ENCODE data around the gene STATH. TPM values are rescaled to one million over a fixed set of nuclear protein-coding genes. Genes with fewer than 3 reads are reported as not detected.

The STATH gene
- total and polyA plus RNA-seq, 10 donors, result not detected

GRCh38 chr4:69970071-69970470 lies 25.7 kb upstream of the STATH start:
- no peaks in the 10 kb centered on the region for H3K36me3 ChIP-seq
- H3K9me3 ChIP-seq, result no peaks in the 10 kb centered on the region
- TF ChIP-seq POLR2AphosphoS5 (IDR thresholded peaks at IDR 0.05), result no peak
- no peak for TF ChIP-seq CTCF (IDR thresholded peaks at IDR 0.05 in 8 of 11, conservative IDR thresholded peaks at IDR 0.05 in 3 of 11)
- TF ChIP-seq POLR2A (IDR thresholded peaks at IDR 0.05), result no peak
- no peaks in the 10 kb centered on the region for H3K4me1 ChIP-seq
- H3K27ac ChIP-seq, result no peak overlapping the region
- no peak for DNase-seq
- no peak overlapping the region for H3K4me3 ChIP-seq
- H3K27me3 ChIP-seq (replicated peaks in 1 of 7), result no peaks in the 10 kb centered on the region
- intact Hi-C loops (cut with DNase I; ENCODE audit: low total_unique reads), result no loop called here
- WGBS, 5 donors, result 14 to 21% (median 19%) methylated on average over 1 of the region's 1 CpG

DNA sequence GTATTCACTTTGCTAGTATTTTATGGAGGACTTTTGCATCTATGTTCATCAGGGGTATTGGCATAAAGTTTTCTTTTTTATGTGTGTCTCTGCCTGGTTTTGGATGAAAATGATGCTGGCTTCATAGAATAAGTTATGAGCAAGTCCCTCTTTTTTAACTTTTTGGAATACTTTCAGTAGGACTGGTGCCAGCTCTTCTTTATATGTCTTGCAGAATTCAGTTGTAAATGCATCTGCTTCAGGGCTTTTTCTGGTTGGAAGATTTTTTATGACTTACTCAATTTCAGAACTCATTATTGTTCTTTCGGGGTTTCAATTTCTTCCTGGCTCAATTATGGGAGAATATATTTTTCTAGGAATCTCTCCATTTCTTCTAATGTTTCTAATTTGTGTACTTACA lies 21.1 kb upstream of the STATH start:
- Histone ChIP-seq H3K4me1 (no peaks in the 10 kb centered on the region), H3K27ac (no peak overlapping the region), H3K9me3 (no peaks in the 10 kb centered on the region), H3K4me3 (no peak overlapping the region), H3K27me3 (replicated peaks in 1 of 7) (no peaks in the 10 kb centered on the region), H3K36me3 (no peaks in the 10 kb centered on the region)
- TF ChIP-seq POLR2A (IDR thresholded peaks at IDR 0.05) (no peak), CTCF (IDR thresholded peaks at IDR 0.05 in 8 of 11, conservative IDR thresholded peaks at IDR 0.05 in 3 of 11) (no peak), POLR2AphosphoS5 (IDR thresholded peaks at IDR 0.05) (no peak)
- intact Hi-C loops (cut with DNase I; ENCODE audit: low total_unique reads), result no loop called here
- WGBS, 5 donors, result 69 to 92% (median 85%) methylated on average over 1 of the region's 1 CpG
- no peak for DNase-seq

- Histone ChIP-seq H3K27ac (no peak overlapping the region), H3K36me3 (no peaks in the 10 kb centered on the region), H3K4me3 (no peak overlapping the region), H3K27me3 (replicated peaks in 1 of 7) (no peaks in the 10 kb centered on the region), H3K4me1 (no peaks in the 10 kb centered on the region), H3K9me3 (no peaks in the 10 kb centered on the region)
- TF ChIP-seq CTCF (IDR thresholded peaks at IDR 0.05 in 8 of 11, conservative IDR thresholded peaks at IDR 0.05 in 3 of 11) (no peak), POLR2AphosphoS5 (IDR thresholded peaks at IDR 0.05) (no peak), POLR2A (IDR thresholded peaks at IDR 0.05) (no peak)
- intact Hi-C loops (cut with DNase I; ENCODE audit: low total_unique reads), result no loop called here
- DNase-seq, result no peak
These were observed 18.2 kb upstream of the STATH start for GRCh38 chr4:69977582-69977981.

- intact Hi-C loops (cut with DNase I; ENCODE audit: low total_unique reads), result no loop called here
- Histone ChIP-seq H3K27me3 (replicated peaks in 1 of 7) (no peaks in the 10 kb centered on the region), H3K4me1 (no peaks in the 10 kb centered on the region), H3K9me3 (no peaks in the 10 kb centered on the region), H3K4me3 (no peak overlapping the region), H3K27ac (no peak overlapping the region), H3K36me3 (no peaks in the 10 kb centered on the region)
- TF ChIP-seq POLR2A (IDR thresholded peaks at IDR 0.05), result no peak
- no peak for TF ChIP-seq CTCF (IDR thresholded peaks at IDR 0.05 in 8 of 11, conservative IDR thresholded peaks at IDR 0.05 in 3 of 11)
- TF ChIP-seq POLR2AphosphoS5 (IDR thresholded peaks at IDR 0.05), result no peak
- 38 to 69% (median 60%) methylated on average over 2 of the region's 2 CpGs for WGBS, 5 donors
- no peak for DNase-seq
These were observed 11.7 kb upstream of the STATH start for GRCh38 chr4:69984030-69984443.

All from spleen (tissue), 11 donors.